Measurements from ENCODE around the gene FAM163B.

GRCh38 chr9:133535306-133535877 lies 73.8 kb downstream of the FAM163B start:
- no peak for TF ChIP-seq CTCF (IDR thresholded peaks at IDR 0.05)
- no peak for TF ChIP-seq EZH2 (IDR thresholded peaks at IDR 0.05; ENCODE audit: borderline replicate concordance, insufficient read depth, low read depth, low read length, poor library complexity, severe bottlenecking)
